T-helper 1 cell treated with Interleukin-12 subunit alpha and Interleukin-12 subunit beta and Interleukin-4 antibody, amounts not matched to agents 30 μg/mL and 1 μg/mL, for 36 hours (primary cell): ENCODE results near the gene AMPD2.
"Not testable (repeated sequence)": the region's sequence is repeated elsewhere in the genome, so short reads cannot be mapped to it uniquely, and the experiment has no call there.

ENCODE experiments used
- H3K27ac Mint-ChIP-seq: one replicate; pipeline ENCODE4 v1.8.0; 2021; ENCODE audit warnings: mild to moderate bottlenecking, mixed read lengths
- H3K27me3 Mint-ChIP-seq: one replicate; pipeline ENCODE4 v1.8.0; 2021; ENCODE audit warnings: low read depth, mixed read lengths
- H3K36me3 Mint-ChIP-seq: one replicate; pipeline ENCODE4 v1.8.0; 2021; ENCODE audit warnings: low read depth, mixed read lengths
- H3K4me1 Mint-ChIP-seq: one replicate; pipeline ENCODE4 v1.8.0; 2021; ENCODE audit warnings: low read depth, mixed read lengths
- H3K4me3 Mint-ChIP-seq: one replicate; pipeline ENCODE4 v1.8.0; 2021; ENCODE audit warnings: mild to moderate bottlenecking, moderate library complexity, mixed read lengths
- H3K9me3 Mint-ChIP-seq: one replicate; pipeline ENCODE4 v1.8.0; 2021; ENCODE audit warnings: mixed read lengths

The AMPD2 gene

GRCh38 chr1:109660691-109661026 lies 41.0 kb downstream of the AMPD2 start:
- peaks cover 10% of the 10 kb centered on the region for H3K4me1 Mint-ChIP-seq
- H3K9me3 Mint-ChIP-seq, H3K36me3 Mint-ChIP-seq, H3K27ac Mint-ChIP-seq, H3K27me3 Mint-ChIP-seq, H3K4me3 Mint-ChIP-seq: not testable (repeated sequence)

GRCh38 chr1:109661391-109661790 lies 41.8 kb downstream of the AMPD2 start:
- Mint-ChIP-seq H3K4me1 (peaks cover 8% of the 10 kb centered on the region), H3K36me3 (peaks cover 4% of the 10 kb centered on the region), H3K9me3 (no peaks in the 10 kb centered on the region), H3K27ac (no peak overlapping the region), H3K4me3 (no peak overlapping the region), H3K27me3 (no peaks in the 10 kb centered on the region)

DNA sequence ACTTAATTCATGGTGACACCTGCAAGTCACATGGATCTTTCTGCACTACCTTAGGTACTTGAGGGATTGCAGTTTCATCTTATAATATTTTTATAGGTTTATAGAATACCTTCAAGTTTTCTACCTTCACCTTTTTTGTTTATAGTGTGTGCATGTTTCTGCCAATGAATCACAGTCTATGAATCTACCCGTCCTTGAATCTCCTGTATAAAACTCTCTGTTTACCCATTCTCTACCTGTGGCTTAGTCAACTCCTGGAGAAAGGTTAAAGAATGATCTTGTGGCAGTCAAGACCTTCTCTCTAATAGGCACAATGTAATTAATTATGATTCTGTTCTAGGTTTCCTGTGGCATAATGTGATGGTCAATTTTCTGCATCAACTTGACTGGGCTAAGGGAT lies 45.0 kb downstream of the AMPD2 start:
- Mint-ChIP-seq H3K36me3 (peaks cover 4% of the 10 kb centered on the region), H3K4me1 (peaks cover 16% of the 10 kb centered on the region), H3K9me3 (no peaks in the 10 kb centered on the region), H3K27me3 (no peaks in the 10 kb centered on the region), H3K27ac (no peak overlapping the region), H3K4me3 (no peak overlapping the region)

DNA sequence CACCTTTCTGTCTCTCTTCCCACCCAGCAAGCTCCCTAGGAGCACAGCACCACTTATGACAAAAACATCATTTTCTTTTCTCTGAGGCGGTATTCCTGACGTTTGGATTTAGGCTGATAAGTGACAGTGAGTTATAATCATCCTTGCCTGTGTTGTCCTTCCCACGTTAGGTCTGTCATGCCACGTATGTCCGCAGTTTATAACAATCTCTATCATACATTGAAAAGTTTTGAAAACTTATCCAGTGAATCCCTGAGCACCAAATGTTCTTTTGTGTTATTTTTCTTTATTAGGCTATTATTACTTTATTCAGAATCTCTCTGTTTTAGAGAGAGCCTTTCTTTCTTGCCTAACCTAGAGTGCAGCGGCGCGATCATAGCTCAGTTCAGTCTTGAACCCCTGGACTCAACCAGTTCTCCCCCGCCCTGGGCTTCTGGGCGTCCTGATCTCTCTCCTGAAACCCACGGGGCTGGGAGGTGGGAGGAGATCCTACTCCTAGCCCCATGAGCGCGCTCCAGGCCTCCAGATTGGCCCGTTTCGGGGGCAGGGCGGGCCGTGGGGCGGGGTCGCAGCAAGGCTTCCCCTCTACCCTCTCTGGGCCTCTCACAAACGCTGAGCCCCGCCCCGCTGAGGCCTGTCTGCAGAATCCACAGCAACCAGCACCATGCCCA lies 48.0 kb downstream of the AMPD2 start, which contains the start of gene GSTM2:
Gene GSTM2, plus strand, starts transcription at position 606 of the 671 bp plus-strand sequence. Its CDS starts 59 bp downstream, at position 665.
- Mint-ChIP-seq H3K4me1 (peaks cover 24% of the 10 kb centered on the region), H3K36me3 (peaks cover 9% of the 10 kb centered on the region), H3K27me3 (no peaks in the 10 kb centered on the region), H3K27ac (peak within 1 kb of the TSS; percentile 14), H3K9me3 (no peaks in the 10 kb centered on the region), H3K4me3 (peak within 1 kb of the TSS; percentile 68)

DNA sequence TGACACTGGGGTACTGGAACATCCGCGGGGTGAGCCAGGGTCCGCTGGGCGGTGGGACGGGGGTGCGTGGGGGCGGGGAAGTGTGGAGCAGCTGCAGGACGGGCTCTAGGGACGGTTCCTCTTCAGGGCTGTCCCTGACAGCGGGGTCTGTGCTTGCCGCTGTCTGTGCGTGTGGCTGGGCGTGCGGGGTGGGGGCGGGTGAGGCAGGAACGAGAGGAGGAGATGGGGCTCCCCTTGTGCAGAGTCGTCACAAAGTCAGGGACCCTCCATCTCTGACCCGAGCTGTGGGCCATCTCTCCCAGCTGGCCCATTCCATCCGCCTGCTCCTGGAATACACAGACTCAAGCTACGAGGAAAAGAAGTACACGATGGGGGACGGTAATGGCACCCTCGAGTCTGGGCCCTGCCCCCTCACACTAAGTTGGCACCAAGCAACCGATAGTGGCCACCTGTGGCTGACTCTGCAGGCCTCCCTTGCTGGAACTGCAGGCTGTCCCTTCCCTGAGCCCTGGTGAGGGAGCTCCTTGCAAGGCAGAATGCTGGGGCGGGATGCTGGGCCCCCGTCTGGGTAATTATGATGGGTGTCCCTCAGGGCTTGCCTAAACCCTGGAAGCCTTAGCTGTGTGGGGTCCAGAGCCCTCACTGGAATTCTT lies 48.6 kb downstream of the AMPD2 start:
- H3K9me3 Mint-ChIP-seq = no peaks in the 10 kb centered on the region
- H3K27ac Mint-ChIP-seq = peak overlapping the region; percentile 14
- H3K27me3 Mint-ChIP-seq = no peaks in the 10 kb centered on the region
- peaks cover 9% of the 10 kb centered on the region for H3K36me3 Mint-ChIP-seq
- H3K4me1 Mint-ChIP-seq = peaks cover 24% of the 10 kb centered on the region
- H3K4me3 Mint-ChIP-seq = peak overlapping the region; percentile 68

DNA sequence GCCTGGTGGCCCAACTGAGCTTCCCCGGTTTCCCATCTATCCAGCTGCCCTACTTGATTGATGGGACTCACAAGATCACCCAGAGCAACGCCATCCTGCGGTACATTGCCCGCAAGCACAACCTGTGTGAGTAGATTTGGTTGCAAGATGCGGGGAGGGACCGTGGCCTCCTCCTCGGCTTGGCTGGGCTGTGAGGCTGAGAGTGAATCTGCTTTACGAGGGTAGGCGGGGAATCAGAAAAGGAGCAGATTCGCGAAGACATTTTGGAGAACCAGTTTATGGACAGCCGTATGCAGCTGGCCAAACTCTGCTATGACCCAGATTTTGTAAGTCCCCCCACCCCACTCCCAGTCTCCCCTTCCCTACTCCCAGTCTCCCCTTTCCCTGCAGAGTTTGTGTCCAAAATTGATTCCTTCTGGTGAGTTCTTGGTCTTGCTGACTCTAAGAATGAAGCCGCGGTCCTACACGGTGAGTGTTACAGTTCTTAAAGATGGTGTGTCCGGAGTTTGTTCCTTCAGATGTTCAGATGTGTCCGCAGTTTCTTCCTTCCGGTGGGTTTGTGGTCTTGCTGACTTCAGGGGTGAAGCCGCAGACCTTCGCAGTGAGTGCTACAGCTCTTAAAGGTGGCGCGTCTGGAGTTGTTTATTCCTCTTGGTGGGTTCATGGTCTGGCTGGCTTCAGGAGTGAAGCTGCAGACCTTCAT lies 49.8 kb downstream of the AMPD2 start:
- H3K9me3 Mint-ChIP-seq = no peaks in the 10 kb centered on the region
- peak overlapping the region; percentile 66 for H3K4me3 Mint-ChIP-seq
- peaks cover 24% of the 10 kb centered on the region for H3K4me1 Mint-ChIP-seq
- H3K27ac Mint-ChIP-seq = peak overlapping the region; percentile 57
- peaks cover 9% of the 10 kb centered on the region for H3K36me3 Mint-ChIP-seq
- no peaks in the 10 kb centered on the region for H3K27me3 Mint-ChIP-seq

- peaks cover 24% of the 10 kb centered on the region for H3K4me1 Mint-ChIP-seq
- H3K4me3 Mint-ChIP-seq = peak overlapping the region; percentile 66
- peak overlapping the region; percentile 57 for H3K27ac Mint-ChIP-seq
Observed at GRCh38 chr1:109669949-109670302, 50.3 kb downstream of the AMPD2 start.

GRCh38 chr1:109671067-109671466 lies 51.4 kb downstream of the AMPD2 start:
- Mint-ChIP-seq H3K4me1 (peaks cover 24% of the 10 kb centered on the region), H3K9me3 (no peaks in the 10 kb centered on the region), H3K27ac (no peak overlapping the region), H3K4me3 (no peak overlapping the region), H3K27me3 (no peaks in the 10 kb centered on the region), H3K36me3 (peaks cover 9% of the 10 kb centered on the region)

More at GRCh38 chr1:109669949-109670302, 50.3 kb downstream of the AMPD2 start:
- not testable (repeated sequence) for H3K9me3 Mint-ChIP-seq, H3K27me3 Mint-ChIP-seq, H3K36me3 Mint-ChIP-seq

DNA sequence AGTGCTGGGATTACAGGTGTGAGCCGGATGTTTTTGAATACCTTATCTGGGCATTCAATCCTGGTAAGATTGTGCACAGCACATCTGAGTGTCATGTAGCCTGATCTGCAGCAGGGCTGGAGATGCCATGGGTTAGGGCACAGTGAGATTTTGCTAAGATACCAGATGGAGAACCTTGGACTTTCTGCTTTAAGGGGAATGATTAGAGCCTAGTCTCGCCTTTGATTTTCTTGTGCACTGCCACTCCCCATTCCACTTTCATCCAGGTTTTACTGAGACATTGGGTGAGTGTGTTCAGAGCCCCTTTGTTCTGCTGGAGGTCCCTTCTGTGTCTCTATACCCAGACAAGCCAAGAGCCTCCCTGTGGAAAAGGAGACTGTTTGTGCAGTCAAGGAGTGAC lies 54.2 kb downstream of the AMPD2 start:
- H3K36me3 Mint-ChIP-seq, H3K4me3 Mint-ChIP-seq, H3K27ac Mint-ChIP-seq, H3K9me3 Mint-ChIP-seq, H3K27me3 Mint-ChIP-seq: not testable (repeated sequence)
- peaks cover 16% of the 10 kb centered on the region for H3K4me1 Mint-ChIP-seq

GRCh38 chr1:109676683-109677381 lies 57.2 kb downstream of the AMPD2 start:
- not testable (repeated sequence) for H3K4me3 Mint-ChIP-seq, H3K9me3 Mint-ChIP-seq, H3K27ac Mint-ChIP-seq, H3K27me3 Mint-ChIP-seq, H3K36me3 Mint-ChIP-seq, H3K4me1 Mint-ChIP-seq

GRCh38 chr1:109677459-109677858 lies 57.8 kb downstream of the AMPD2 start:
- H3K4me3 Mint-ChIP-seq = no peak overlapping the region
- no peaks in the 10 kb centered on the region for H3K4me1 Mint-ChIP-seq
- no peaks in the 10 kb centered on the region for H3K36me3 Mint-ChIP-seq
- H3K27ac Mint-ChIP-seq = no peak overlapping the region
- no peaks in the 10 kb centered on the region for H3K9me3 Mint-ChIP-seq
- no peaks in the 10 kb centered on the region for H3K27me3 Mint-ChIP-seq

GRCh38 chr1:109678637-109679036 lies 59.0 kb downstream of the AMPD2 start:
- not testable (repeated sequence) for H3K27me3 Mint-ChIP-seq

More at GRCh38 chr1:109678637-109679036, 59.0 kb downstream of the AMPD2 start:
- not testable (repeated sequence) for H3K36me3 Mint-ChIP-seq, H3K4me1 Mint-ChIP-seq, H3K9me3 Mint-ChIP-seq, H3K4me3 Mint-ChIP-seq, H3K27ac Mint-ChIP-seq
